HG02678 (cell line): ENCODE results near the gene FYB1.

Source experiments
- ATAC-seq: cut with Tn5 transposase; IDR thresholded peaks from one replicate; pipeline ENCODE4 v1.9.1; 2021; ENCODE audit warnings: mild to moderate bottlenecking, moderate library complexity; ENCODE audit not compliant: unreplicated experiment

FYB1 gene

GRCh38 chr5:39131210-39132127 lies 87.9 kb downstream of the FYB1 start:
- no peak for ATAC-seq

- no peak for ATAC-seq
Observed at GRCh38 chr5:39130716-39131115, 88.6 kb downstream of the FYB1 start.

GRCh38 chr5:39121922-39122321 lies 97.4 kb downstream of the FYB1 start:
- ATAC-seq, result no peak

- no peak for ATAC-seq
Observed at GRCh38 chr5:39121315-39121714, 98.0 kb downstream of the FYB1 start.

GRCh38 chr5:39120052-39120420 lies 99.3 kb downstream of the FYB1 start:
- ATAC-seq, result no peak

DNA sequence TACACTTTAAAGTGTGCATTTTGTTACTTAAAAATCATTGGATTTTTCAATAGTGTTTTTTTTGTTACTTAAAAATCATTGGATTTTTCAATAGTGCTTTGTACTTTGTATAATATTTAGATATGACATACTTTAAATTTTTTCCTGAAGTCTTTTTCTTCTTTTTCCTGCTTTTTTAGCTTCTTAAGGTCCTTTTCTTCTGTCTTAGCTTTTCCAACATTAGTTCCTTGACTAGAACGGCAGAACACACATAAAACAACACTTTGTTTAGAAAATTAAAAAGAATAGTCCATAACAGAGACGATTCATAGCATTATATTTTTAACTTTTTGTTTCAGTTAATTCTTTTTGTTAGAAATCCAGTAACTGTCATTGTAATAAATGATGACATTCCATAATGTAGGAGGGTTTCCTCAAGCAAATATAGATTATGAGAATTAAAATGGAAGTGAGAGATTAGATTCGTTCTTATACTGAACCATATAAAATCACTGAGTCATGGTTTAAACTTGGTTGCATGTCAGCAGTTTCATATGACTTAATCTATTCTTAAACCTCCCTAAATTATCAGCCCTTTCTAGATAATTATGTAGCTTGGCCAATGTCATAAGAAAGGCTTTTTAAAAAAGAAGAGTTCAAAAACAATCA lies 99.8 kb downstream of the FYB1 start:
- no peak for ATAC-seq

- ATAC-seq, result no peak
Observed at GRCh38 chr5:39118638-39119037, 100.7 kb downstream of the FYB1 start.

DNA sequence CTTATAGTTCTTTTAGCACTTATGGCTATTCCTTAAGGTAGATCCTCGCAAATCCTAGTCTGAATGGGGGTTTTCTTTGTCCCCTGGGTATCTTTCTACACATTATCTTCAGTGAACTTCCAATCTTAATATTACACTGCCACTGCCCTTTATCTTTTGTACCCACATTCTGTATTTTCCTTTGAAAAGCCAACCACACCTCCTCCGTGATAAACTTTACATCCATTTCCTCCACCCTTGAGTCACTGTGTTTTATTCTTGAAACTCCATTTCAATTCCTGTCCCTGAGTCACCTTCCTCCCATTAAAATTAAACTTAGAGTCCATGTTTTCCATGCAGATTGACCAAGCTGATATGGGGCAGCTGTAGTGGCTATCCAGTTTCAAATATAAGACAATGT lies 102.0 kb downstream of the FYB1 start:
- no peak for ATAC-seq

DNA sequence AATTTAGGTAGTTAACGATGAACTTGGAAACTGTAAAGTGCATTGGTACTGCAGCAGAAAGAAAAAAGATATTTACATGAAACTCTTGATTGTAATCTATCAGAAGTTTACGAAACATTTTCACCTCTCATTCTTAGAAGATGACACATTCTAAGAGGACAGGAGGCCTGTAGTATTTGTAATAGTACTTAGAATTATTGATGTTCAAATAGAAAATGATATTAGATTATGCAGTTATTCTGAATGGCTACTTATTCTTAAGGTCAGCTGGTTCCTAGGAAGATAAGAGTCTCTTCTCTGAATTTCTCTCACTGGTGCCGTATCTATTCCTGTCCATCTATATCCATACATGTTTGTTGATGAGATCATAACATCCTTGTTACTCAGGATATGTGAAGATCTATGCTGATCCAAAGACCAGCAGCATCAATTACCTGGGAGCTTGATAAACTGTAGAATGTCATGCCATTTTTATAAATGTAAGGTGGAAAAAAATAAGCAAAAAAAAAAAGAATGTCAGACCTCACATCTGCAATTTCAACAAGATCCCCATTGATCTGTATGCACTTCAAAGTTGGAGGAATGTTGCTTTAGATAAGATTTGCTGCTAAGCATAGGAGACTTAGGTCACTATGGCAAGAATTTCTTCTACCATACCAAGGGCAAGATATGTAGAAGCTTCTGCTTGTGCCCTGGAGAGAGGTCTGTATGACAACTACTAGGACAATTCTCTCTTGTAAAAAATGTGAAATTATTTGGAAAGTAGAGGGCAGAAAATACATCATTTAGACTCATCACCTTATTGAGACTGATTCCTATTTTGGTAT lies 102.8 kb downstream of the FYB1 start:
- no peak for ATAC-seq

DNA sequence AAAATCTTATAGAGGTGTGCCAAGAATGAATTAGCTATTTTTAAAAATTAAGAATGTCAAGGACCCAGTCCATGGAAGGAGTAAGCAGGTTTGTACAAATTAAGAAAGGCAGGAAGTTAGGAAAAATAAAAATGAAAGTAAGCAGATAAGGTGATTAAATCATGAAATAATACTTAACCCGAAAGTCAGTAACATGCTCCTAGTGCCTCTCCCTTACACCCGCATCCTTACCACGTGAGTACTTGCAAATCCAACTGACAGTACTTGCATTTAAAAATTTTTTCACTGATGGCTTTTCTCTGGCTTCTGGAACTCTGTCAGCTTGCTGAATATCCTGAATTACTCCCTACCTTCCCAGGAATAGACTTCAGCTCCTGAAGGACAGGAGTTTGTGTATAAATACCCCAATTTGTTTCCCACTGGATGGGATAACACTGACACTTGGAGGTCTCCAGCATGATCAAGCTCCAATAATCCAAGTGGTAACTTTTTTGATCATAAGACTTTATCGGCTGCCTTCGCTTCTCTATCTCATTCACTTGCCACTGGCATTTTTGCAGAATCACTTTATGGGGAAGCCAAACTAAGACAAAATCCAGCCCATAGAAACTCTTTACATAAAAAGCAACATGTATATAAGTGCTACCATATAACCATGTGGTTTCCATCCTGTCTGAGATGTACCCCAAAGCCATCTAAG lies 103.6 kb downstream of the FYB1 start:
- no peak for ATAC-seq

DNA sequence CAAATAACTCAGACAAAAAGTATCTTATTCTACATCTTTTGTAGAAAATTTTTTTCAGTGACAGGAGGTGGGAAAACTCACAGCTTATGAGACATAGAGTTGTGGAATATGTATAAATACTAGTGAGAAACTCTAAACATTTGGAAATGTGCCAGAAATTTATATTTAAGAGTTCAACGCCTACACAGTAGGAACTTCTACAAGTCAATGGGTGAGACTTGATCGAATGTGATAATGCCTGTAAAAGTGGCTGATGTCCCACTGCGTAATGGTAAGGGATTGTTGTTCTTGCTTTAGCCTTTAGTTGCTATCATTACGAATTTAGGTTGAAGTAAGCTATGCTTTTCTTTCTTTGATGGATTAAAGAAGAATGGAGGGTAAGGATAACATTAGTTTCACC lies 105.2 kb downstream of the FYB1 start:
- no peak for ATAC-seq

DNA sequence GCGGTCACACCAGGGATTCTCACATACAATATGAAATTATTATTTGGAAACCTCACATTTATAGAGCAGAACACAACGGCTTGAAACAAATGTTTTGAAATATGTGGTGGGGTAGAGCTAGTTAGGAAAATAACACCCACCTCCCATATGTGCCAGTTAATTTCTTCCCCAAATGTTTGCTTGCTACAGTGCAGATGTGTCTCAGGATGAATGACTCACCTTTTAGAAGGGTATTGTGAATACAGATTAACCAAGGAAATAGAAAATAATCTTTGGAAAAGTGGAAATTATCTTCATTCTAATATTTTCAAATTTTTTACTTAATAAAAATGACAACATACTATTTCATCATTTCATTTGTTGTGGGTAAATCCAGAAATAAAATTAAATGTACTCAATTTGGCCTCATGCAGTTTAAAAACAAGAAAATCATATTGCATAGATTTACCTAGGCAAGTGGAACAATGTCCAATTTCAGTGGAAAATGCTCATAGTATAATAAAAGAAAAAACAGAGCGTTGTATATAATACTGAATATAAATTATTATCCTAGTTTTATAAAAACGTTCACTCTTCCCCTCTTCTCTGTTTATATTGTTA lies 105.9 kb downstream of the FYB1 start:
- no peak for ATAC-seq

GRCh38 chr5:39109606-39110005 lies 109.8 kb downstream of the FYB1 start:
- ATAC-seq, result no peak

DNA sequence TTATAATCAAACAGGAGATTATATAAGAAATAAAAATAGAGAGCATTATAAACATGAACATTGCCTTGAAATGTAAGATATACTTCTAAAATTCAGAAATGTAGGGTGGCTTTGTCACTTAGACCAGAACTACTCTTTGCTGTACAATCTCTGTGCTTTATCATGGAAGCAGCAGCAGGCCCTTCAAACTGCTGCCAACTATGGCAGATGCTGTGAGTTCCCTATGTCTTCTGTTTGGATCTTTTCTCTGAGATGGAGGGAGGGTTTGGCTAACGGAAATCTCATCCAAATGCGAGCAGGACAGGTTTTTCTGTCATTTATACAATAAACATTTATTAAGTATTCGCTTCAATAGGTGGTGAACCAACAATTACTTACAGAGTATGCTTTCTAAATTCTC lies 110.4 kb downstream of the FYB1 start:
- ATAC-seq, result no peak

GRCh38 chr5:39107350-39107749 lies 112.0 kb downstream of the FYB1 start:
- ATAC-seq, result no peak

- ATAC-seq, result no peak
Observed at GRCh38 chr5:39106322-39106721, 113.0 kb downstream of the FYB1 start.

- ATAC-seq, result no peak
Observed at GRCh38 chr5:39104221-39104620, 115.1 kb downstream of the FYB1 start.

DNA sequence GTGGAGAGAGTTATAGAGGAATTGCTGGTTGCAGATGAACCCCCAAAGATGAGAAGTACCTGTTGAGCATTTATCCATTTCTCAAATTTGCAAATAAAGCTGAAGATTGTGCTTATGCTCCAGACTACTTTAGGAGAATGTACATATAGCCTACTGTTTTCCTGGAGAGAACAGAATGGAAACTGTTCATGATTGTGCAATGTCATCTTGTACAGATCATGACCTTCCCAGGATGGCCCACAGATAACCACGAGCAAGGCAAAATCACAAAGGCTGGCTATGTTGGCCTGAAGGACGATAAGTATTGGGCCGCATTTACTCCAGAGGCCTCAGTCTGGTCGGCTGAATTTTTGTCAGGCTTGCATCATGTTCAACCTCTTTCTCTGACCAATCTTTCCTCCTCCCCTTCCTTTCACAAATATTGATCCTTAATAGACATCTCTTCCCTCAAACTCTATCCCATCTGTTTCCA lies 116.6 kb downstream of the FYB1 start:
- ATAC-seq, result no peak

DNA sequence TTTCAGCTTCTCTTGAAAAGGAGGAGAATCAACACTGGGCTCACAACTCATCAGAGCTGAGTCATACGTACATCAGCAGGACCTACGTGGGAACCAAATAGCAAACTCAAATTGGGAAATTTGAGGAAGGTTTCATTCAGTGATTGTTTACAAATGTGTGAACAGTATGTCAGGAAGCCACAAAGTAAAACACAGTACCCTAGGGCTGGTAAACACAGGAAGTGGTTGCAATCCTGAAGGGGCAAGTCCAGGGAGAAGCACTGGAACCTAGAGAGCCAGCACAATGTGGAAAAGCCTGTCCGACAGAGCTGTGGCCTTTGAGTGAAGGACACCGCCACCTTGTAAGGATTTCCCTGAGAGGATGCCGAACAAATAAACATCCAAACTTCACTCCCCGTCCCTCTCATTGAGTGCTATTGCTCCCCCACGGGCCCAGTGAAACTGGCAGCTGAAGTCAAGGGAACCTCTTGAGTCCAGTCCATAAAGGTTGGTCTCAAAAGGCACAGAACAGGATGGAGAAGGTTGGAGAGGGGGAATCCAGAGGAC lies 118.4 kb downstream of the FYB1 start:
- ATAC-seq, result no peak

GRCh38 chr5:39100301-39100850 lies 119.0 kb downstream of the FYB1 start:
- no peak for ATAC-seq
